ENCODE measurements around the gene ACACA. TPM values are rescaled to one million over a fixed set of nuclear protein-coding genes. Genes with fewer than 3 reads are reported as not detected.

ACACA gene
- total and polyA plus RNA-seq, 2 experiments from 2014 or later = 59.6 to 164 TPM

DNA sequence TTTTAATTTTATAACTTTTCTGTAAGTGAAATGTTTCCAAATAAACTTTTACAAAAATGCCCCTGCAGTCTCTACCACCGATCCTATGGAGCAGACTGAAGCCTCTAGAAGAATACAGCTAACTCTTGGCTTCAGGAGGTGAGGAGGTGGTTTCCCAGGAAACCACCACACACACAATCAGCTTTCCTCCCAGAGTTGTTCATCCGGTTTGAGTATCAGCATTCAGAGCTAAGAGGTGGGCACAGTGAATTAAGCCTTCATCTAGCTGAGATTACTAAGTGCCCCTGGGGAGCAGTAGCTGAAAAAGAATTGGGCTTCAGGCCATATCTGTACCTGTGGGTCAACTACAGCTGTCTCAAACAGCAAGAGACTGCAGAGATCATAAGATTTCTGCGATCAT is 318.2 kb downstream of the ACACA start (continued):
- TF ChIP-seq, protein P1, sequence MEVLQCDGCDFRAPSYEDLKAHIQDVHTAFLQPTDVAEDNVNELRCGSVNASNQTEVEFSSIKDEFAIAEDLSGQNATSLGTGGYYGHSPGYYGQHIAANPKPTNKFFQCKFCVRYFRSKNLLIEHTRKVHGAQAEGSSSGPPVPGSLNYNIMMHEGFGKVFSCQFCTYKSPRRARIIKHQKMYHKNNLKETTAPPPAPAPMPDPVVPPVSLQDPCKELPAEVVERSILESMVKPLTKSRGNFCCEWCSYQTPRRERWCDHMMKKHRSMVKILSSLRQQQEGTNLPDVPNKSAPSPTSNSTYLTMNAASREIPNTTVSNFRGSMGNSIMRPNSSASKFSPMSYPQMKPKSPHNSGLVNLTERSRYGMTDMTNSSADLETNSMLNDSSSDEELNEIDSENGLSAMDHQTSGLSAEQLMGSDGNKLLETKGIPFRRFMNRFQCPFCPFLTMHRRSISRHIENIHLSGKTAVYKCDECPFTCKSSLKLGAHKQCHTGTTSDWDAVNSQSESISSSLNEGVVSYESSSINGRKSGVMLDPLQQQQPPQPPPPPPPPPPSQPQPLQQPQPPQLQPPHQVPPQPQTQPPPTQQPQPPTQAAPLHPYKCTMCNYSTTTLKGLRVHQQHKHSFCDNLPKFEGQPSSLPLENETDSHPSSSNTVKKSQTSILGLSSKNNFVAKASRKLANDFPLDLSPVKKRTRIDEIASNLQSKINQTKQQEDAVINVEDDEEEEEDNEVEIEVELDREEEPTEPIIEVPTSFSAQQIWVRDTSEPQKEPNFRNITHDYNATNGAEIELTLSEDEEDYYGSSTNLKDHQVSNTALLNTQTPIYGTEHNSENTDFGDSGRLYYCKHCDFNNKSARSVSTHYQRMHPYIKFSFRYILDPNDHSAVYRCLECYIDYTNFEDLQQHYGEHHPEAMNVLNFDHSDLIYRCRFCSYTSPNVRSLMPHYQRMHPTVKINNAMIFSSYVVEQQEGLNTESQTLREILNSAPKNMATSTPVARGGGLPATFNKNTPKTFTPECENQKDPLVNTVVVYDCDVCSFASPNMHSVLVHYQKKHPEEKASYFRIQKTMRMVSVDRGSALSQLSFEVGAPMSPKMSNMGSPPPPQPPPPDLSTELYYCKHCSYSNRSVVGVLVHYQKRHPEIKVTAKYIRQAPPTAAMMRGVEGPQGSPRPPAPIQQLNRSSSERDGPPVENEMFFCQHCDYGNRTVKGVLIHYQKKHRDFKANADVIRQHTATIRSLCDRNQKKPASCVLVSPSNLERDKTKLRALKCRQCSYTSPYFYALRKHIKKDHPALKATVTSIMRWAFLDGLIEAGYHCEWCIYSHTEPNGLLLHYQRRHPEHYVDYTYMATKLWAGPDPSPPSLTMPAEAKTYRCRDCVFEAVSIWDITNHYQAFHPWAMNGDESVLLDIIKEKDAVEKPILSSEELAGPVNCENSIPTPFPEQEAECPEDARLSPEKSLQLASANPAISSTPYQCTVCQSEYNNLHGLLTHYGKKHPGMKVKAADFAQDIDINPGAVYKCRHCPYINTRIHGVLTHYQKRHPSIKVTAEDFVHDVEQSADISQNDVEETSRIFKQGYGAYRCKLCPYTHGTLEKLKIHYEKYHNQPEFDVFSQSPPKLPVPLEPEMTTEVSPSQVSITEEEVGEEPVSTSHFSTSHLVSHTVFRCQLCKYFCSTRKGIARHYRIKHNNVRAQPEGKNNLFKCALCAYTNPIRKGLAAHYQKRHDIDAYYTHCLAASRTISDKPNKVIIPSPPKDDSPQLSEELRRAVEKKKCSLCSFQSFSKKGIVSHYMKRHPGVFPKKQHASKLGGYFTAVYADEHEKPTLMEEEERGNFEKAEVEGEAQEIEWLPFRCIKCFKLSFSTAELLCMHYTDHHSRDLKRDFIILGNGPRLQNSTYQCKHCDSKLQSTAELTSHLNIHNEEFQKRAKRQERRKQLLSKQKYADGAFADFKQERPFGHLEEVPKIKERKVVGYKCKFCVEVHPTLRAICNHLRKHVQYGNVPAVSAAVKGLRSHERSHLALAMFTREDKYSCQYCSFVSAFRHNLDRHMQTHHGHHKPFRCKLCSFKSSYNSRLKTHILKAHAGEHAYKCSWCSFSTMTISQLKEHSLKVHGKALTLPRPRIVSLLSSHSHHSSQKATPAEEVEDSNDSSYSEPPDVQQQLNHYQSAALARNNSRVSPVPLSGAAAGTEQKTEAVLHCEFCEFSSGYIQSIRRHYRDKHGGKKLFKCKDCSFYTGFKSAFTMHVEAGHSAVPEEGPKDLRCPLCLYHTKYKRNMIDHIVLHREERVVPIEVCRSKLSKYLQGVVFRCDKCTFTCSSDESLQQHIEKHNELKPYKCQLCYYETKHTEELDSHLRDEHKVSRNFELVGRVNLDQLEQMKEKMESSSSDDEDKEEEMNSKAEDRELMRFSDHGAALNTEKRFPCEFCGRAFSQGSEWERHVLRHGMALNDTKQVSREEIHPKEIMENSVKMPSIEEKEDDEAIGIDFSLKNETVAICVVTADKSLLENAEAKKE (CRISPR knock-in tag; IDR thresholded peaks at IDR 0.05) = no peak

DNA sequence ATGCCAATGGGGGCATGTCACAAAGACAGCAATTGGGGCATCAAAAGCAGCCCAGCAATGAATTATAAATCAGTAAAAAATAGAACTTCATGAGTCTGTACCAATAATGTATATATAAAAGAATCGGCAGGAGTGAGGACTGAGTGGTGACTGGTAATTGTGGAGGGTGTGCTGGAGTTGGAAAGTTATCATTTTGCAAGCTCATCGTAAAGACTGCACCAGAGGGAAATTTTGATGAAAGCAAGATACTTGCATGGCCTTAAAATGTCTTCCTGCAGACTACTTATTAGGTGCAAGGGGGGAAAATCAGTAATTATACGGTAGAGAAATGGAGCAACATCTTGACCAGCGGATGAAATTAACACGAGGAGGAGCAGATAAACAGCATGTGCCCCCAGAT is 319.0 kb downstream of the ACACA start:
- Mint-ChIP-seq H3K27me3 (ENCODE audit: insufficient read depth, low read depth, poor library complexity) (peaks cover 7% of the 10 kb centered on the region), H3K4me1 (peaks cover 33% of the 10 kb centered on the region), H3K36me3 (ENCODE audit: low read depth) (peaks cover 42% of the 10 kb centered on the region), H3K9me3 (no peaks in the 10 kb centered on the region), H3K4me3 (no peak overlapping the region), H3K27ac (no peak overlapping the region)
- Histone ChIP-seq H4K20me1 (replicated peaks; ENCODE audit: insufficient read depth) (no peaks in the 10 kb centered on the region; the same call in 1 of the 2 replicates), H3K27ac (ENCODE audit: low read depth) (0 out of 2 replicates have a peak overlapping the region, but pooled peaks have one; percentile 37), H3K9me2 (ENCODE audit: insufficient read depth) (no peaks in the 10 kb centered on the region), H3K4me3 (no peak overlapping the region), H3K79me2 (replicated peaks; ENCODE audit: insufficient read depth) (no peaks in the 10 kb centered on the region), H3K4me1 (ENCODE audit: insufficient read depth) (peaks cover 8% of the 10 kb centered on the region), H3K27me3 (ENCODE audit: insufficient read depth) (no peaks in the 10 kb centered on the region), H2AFZ (no peak overlapping the region), H3K4me2 (no peak overlapping the region), H3K36me3 (ENCODE audit: insufficient read depth) (peaks cover 25% of the 10 kb centered on the region), H3F3A (replicated peaks; ENCODE audit: low read depth) (no peaks in the 10 kb centered on the region; the same call in none of the 2 replicates)
- no peak for ATAC-seq
- DNase-seq (ENCODE audit: low spot score) = no peak
- TF ChIP-seq JUNB (IDR thresholded peaks at IDR 0.05; ENCODE audit: unreplicated experiment) (no peak), ZNF114 (CRISPR knock-in tag; IDR thresholded peaks at IDR 0.05) (no peak), EZH2phosphoT487 (IDR thresholded peaks at IDR 0.05; ENCODE audit: unreplicated experiment) (no peak), EZH2 (IDR thresholded peaks at IDR 0.05; ENCODE audit: low read depth, unreplicated experiment) (no peak), CREB1 (CRISPR knock-in tag; IDR thresholded peaks at IDR 0.05; ENCODE audit: low read depth) (no peak), NANOG (IDR thresholded peaks at IDR 0.05; ENCODE audit: borderline replicate concordance) (no peak), POLR2AphosphoS5 (IDR thresholded peaks at IDR 0.05; ENCODE audit: low read depth) (no peak), STAT1 (IDR thresholded peaks at IDR 0.05; ENCODE audit: unreplicated experiment) (no peak)
- TF ChIP-seq, protein P2, sequence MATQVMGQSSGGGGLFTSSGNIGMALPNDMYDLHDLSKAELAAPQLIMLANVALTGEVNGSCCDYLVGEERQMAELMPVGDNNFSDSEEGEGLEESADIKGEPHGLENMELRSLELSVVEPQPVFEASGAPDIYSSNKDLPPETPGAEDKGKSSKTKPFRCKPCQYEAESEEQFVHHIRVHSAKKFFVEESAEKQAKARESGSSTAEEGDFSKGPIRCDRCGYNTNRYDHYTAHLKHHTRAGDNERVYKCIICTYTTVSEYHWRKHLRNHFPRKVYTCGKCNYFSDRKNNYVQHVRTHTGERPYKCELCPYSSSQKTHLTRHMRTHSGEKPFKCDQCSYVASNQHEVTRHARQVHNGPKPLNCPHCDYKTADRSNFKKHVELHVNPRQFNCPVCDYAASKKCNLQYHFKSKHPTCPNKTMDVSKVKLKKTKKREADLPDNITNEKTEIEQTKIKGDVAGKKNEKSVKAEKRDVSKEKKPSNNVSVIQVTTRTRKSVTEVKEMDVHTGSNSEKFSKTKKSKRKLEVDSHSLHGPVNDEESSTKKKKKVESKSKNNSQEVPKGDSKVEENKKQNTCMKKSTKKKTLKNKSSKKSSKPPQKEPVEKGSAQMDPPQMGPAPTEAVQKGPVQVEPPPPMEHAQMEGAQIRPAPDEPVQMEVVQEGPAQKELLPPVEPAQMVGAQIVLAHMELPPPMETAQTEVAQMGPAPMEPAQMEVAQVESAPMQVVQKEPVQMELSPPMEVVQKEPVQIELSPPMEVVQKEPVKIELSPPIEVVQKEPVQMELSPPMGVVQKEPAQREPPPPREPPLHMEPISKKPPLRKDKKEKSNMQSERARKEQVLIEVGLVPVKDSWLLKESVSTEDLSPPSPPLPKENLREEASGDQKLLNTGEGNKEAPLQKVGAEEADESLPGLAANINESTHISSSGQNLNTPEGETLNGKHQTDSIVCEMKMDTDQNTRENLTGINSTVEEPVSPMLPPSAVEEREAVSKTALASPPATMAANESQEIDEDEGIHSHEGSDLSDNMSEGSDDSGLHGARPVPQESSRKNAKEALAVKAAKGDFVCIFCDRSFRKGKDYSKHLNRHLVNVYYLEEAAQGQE (IDR thresholded peaks at IDR 0.05; ENCODE audit: unreplicated experiment) = no peak
- TF ChIP-seq, protein P3, sequence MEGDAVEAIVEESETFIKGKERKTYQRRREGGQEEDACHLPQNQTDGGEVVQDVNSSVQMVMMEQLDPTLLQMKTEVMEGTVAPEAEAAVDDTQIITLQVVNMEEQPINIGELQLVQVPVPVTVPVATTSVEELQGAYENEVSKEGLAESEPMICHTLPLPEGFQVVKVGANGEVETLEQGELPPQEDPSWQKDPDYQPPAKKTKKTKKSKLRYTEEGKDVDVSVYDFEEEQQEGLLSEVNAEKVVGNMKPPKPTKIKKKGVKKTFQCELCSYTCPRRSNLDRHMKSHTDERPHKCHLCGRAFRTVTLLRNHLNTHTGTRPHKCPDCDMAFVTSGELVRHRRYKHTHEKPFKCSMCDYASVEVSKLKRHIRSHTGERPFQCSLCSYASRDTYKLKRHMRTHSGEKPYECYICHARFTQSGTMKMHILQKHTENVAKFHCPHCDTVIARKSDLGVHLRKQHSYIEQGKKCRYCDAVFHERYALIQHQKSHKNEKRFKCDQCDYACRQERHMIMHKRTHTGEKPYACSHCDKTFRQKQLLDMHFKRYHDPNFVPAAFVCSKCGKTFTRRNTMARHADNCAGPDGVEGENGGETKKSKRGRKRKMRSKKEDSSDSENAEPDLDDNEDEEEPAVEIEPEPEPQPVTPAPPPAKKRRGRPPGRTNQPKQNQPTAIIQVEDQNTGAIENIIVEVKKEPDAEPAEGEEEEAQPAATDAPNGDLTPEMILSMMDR (conservative IDR thresholded peaks at IDR 0.05; ENCODE audit: low read depth in 2 of 2) = no peak
- TF ChIP-seq, protein P4, sequence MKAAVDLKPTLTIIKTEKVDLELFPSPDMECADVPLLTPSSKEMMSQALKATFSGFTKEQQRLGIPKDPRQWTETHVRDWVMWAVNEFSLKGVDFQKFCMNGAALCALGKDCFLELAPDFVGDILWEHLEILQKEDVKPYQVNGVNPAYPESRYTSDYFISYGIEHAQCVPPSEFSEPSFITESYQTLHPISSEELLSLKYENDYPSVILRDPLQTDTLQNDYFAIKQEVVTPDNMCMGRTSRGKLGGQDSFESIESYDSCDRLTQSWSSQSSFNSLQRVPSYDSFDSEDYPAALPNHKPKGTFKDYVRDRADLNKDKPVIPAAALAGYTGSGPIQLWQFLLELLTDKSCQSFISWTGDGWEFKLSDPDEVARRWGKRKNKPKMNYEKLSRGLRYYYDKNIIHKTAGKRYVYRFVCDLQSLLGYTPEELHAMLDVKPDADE (IDR thresholded peaks at IDR 0.05) = no peak

All from GM23338 (cell line).